Spleen (tissue), 7 donors: ENCODE measurements around the gene FAM43A.

Experiments
- CTCF ChIP-seq, 11 experiments: fragments of 200-600 bp in 7 of 11; fragments of 450-650 bp in 4 of 11; sonication (generic) in 4 of 11; IDR thresholded peaks in 8 of 11; conservative IDR thresholded peaks in 3 of 11; 1 replicate in 7 of 11; 2 replicates in 4 of 11; pipeline versions ENCODE4 v1.4.0 to v1.8.0; 2016 to 2021; ENCODE audit warnings: antibody characterized with exemption in 11 of 11, inconsistent platforms in 4 of 11, mild to moderate bottlenecking in 1 of 11
- POLR2A ChIP-seq, 3 donors: fragments of 450-650 bp; IDR thresholded peaks; one replicate each; pipeline ENCODE4 v1.5.1; 2017; ENCODE audit warnings: antibody characterized with exemption in 3 of 3, mild to moderate bottlenecking in 1 of 3
- POLR2AphosphoS5 ChIP-seq, 3 donors: sonication (generic); formaldehyde crosslinking; IDR thresholded peaks; one replicate each; pipeline ENCODE4 v1.5.1; 2017; ENCODE audit warnings: antibody characterized with exemption in 3 of 3
- donor health status: DM: no; HTN: no; CAD: no; lungs with moderate emphysema.
- donor health status: DM: no; HTN: no; CAD: no.
- donor health status: DM: no; HTN: no; CAD: no.

GRCh38 chr3:194680888-194681615 lies 4.6 kb upstream of the FAM43A start:
- TF ChIP-seq POLR2AphosphoS5 (IDR thresholded peaks at IDR 0.05) (no peak), POLR2A (IDR thresholded peaks at IDR 0.05) (no peak), CTCF (IDR thresholded peaks at IDR 0.05 in 8 of 11, conservative IDR thresholded peaks at IDR 0.05 in 3 of 11) (no peak)
